Subcutaneous adipose tissue (tissue), 4 donors: ENCODE measurements around the gene PRKG1. TPM values are rescaled to one million over a fixed set of nuclear protein-coding genes. Genes with fewer than 3 reads are reported as not detected.

Experiments used
- CTCF ChIP-seq: fragments of 450-650 bp; IDR thresholded peaks from one replicate; pipeline ENCODE4 v1.5.1; 2016; ENCODE audit warnings: low read depth, mild to moderate bottlenecking, control low read depth, antibody characterized with exemption, moderate library complexity
- total RNA-seq, 4 donors: library from RNA; depleted of rRNA; stranded (reverse); fragments of >200 nt; gene quantifications; one replicate each; pipeline ENCODE4 v1.1.0, GENCODE V29; 2016

PRKG1 gene
- total RNA-seq, 4 donors from 2014 or later: 7.6 to 17.2 (median 10.7) TPM

GRCh38 chr10:52252307-52252706, 1178.0 kb downstream of the PRKG1 start:
- TF ChIP-seq CTCF: no peak

GRCh38 chr10:52256832-52257691, 1182.8 kb downstream of the PRKG1 start:
- no peak for TF ChIP-seq CTCF

- no peak for TF ChIP-seq CTCF
These were observed 1183.4 kb downstream of the PRKG1 start for GRCh38 chr10:52257692-52258075.

- TF ChIP-seq CTCF: no peak
These were observed 1184.6 kb downstream of the PRKG1 start for GRCh38 chr10:52258799-52259425.

GRCh38 chr10:52259426-52259812, 1185.1 kb downstream of the PRKG1 start:
- no peak for TF ChIP-seq CTCF

GRCh38 chr10:52261362-52261761, 1187.1 kb downstream of the PRKG1 start:
- no peak for TF ChIP-seq CTCF

- TF ChIP-seq CTCF: no peak
These were observed 1191.0 kb downstream of the PRKG1 start for GRCh38 chr10:52265131-52265926.
